ENCODE results near the gene AMPD3.
"Not testable (repeated sequence)": the region's sequence is repeated elsewhere in the genome, so short reads cannot be mapped to it uniquely, and the experiment has no call there.

The AMPD3 gene

DNA sequence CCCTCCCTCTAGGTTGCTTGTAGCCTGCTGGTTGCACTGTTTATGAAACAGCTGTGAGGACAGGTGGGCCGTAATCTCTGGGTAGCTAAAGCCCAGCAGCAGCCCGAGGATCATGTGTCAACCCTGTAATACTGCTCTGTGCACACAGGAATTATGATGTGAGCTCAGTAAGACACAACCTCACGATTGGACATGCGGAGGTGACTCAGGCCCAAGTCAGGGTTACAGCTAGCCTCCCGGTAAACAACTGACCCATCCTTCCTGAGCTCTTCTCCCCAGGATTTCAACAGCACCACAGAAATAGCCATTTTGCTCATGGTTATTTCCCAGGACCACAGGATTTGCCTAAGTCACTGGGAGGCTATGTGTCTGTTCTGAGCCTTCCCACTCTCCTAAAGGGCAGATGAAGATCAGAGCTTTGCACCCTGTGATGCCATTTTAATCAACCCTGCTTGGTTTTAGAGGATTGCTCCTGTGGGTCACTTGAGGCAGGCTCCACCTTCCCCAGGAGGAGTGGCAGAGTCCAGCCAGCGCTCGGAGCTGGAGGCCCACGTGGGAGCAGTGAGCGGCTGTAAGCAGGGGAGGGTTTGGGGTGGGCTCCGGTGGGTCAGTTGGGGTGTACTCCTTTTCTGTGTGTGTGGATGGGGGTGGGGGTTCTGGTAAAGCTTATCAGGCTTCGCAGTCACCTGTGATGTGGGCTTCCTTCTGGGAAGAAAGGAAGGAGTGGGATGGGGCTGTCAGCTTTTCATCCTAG, at the start of gene AMPD3:
AMPD3 (plus strand) TSS at position 387 of the 754 bp plus-strand sequence. CDS start 6,256 bp downstream, outside the sequence.
- peak; percentile 60 for DNase-seq

GRCh38 chr11:10405865-10406592, 49.0 kb upstream of the AMPD3 start:
- DNase-seq, result peak; percentile 87

DNA sequence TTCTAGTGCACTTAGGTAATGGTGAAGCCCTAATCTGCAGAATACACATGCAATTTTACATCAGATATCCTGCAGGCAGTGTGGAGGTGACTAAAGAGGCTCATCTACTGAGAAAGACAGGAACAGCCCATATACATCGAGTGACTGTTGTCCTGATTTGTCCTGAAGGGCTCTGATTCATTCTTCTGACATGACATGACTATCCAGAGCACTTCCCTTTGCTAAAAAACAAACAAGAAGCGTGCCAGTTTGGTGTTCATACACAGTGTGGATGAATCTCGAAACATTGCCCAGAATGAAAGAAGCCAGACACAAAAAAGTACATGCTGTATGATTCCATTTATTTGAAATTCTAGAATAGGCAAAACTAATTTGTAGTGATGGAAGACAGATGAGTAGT, 48.0 kb upstream of the AMPD3 start:
- no peak for DNase-seq

- no peak for DNase-seq
These were observed 47.0 kb upstream of the AMPD3 start for GRCh38 chr11:10407749-10408685.

GRCh38 chr11:10409207-10409661, 45.8 kb upstream of the AMPD3 start:
- no peak for DNase-seq

- no peak for DNase-seq
These were observed 44.8 kb upstream of the AMPD3 start for GRCh38 chr11:10410106-10410843.

DNA sequence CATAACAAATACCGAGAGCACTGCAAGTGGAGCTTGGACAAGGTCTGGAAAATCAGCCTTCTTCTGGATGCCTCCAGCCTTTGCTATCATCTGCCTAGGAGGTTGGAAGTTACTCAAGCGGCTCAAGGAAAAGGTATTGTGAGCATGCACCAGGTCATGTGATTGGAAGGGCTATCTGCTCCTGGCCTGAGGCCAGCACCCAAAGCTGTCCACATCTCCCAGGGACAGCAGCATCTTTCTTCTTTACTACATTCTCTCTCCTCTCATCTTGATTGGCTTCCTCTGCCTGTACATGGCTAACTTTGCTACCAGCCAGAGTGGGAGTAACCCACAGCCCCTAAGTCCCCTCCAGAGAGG, 44.2 kb upstream of the AMPD3 start:
- DNase-seq, result no peak

- DNase-seq, result no peak
These were observed 42.8 kb upstream of the AMPD3 start for GRCh38 chr11:10412266-10412665.

DNA sequence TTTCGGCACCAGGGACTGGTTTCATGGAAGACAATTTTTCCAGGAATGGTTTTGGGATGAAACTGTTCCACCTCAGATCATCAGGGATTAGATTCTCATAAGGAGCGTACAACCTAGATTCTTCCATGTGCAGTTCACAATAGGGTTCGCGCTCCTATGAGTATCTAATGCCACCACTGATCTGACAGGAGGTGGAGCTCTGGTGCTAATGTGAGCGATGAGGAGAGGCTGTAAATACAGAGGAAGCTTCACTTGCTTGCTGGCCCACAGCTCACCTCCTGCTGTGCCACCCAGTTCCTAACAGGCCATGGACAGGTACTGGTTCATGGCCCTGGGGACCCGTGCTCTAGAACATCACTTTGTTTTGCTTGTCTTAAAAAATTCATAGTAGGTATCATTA, 41.8 kb upstream of the AMPD3 start:
- peak; percentile 18 for DNase-seq

GRCh38 chr11:10414181-10414580, 40.9 kb upstream of the AMPD3 start:
- no peak for DNase-seq

DNA sequence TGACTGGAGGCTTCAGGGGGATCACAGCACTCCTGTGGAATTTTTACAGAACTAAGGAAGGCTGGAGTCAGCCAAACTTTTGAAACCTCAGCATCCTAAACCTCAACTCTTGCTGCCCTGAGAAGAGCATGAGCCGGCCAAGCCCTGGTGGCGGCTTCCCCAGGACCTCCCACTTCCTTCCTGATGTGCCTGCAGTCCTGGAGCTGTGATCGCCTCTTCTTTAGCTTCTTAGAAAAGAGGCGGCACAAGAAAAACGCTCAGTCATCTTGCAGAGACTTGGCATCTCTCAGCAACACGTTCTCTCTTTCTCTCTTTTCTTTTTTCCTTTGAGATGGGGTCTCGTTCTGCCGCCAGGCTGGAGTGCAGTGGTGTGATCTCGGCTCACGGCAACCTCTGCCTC, 40.4 kb upstream of the AMPD3 start:
- no peak for DNase-seq

GRCh38 chr11:10415817-10416392, 39.2 kb upstream of the AMPD3 start:
- no peak for DNase-seq

DNA sequence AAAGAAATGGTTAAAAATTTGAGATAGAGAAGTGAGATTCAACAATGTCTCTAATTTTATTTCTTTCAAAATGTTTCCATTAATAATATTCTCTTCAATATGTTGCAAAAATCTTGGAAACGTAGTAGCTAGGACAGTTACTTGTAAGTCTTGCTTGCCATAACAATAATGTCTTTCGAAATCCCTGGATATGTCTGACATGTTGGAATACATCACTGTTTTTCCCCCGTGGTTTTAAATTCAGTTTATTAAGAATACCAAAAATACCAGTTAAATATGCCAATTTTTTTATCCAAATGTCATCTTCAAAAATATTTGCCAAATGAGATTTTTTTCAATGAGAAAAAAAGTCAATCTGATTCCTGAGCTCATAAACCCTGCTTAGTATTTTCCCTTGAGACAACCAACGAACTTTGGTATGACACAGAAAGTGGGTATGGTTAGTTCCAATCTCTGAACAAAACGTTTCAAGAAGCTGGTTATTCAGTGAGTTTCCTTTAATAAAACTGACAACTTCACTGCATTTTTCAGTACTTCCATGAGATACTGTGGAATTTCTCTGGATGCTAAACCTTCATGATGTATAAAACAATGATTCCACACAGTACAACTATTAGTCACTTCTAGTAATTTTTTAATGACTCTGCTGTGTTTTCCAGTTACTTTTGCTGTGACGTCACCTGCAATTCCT, 36.7 kb upstream of the AMPD3 start:
- DNase-seq, result no peak

- no peak for DNase-seq
These were observed 36.1 kb upstream of the AMPD3 start for GRCh38 chr11:10418950-10419310.

GRCh38 chr11:10426475-10426874, 28.6 kb upstream of the AMPD3 start:
- DNase-seq, result no peak

DNA sequence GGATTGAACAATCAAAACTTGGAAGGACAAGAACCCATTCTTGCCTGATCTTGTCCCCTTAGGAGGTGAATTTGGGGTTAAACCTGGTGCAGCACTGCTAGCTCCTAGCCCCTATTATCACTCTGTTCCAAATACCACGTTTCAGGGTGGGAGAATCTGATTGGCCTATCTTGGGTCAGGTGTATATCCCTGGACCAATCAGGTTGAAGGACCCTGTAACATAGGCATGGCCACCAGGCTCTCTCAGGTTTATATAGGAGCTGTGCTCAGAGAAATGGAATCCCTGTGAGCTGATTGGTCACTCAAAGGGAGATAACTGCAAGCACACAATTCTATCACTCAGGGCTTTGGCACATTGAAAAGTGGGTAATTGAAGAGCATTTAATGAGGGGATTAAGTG, 26.6 kb upstream of the AMPD3 start:
- no peak for DNase-seq

GRCh38 chr11:10429526-10429925, 25.5 kb upstream of the AMPD3 start:
- DNase-seq, result no peak

DNA sequence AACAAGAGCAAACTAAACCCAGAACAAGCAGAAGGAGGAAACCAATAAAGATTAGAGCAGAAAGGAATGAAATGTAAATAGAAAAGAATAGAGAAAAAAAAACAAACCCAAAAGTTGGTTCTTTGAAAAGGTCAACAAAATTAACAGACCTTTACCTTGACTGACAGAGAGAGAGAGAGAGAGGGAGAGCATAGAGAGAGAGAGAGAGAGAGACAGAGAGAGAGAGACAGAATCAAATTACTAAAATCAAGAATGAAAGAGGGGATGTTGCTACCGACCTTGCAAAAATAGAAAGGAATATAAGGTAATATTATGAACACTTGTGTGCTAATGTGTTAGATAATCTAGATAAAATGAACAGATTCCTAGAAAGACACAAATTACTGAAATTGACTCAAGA, 22.6 kb upstream of the AMPD3 start:
- no peak for DNase-seq

DNA sequence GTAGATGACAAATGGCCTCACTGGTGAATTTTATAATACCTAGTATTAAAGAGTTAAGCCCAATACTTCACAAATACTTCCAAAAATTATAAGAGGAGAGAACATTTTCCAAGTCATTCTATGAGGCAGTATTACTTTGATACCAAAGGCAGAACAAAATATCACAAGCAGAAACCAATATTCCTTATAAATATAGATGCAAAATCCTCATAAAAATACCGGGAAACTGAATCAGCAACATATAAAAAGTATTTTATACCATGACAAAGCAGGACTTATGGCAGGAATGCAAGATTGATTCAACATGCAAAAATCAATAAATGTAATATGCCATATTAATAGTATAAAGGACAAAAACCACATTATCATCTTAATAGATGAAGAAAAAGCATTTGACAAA, 22.1 kb upstream of the AMPD3 start:
- no peak for DNase-seq

GRCh38 chr11:10436224-10436623, 18.8 kb upstream of the AMPD3 start:
- no peak for DNase-seq

DNA sequence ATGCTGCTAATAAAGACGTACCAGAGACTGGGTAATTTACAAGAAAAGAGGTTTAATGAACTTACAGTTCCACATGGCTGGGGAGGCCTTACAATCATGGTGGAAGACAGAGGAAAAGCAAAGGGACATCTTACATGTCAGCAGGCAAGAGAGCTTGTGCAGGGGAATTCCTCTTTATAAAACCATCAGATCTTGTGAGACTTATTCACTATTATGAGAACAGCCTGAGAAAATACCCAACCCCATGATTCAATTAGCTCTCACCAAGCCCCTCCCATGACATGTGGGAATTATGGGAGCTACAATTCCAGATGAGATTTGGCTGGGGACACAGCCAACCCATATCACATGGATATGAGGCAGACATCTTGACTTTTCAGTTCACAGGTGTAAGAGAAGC, 18.4 kb upstream of the AMPD3 start:
- DNase-seq, result not testable (repeated sequence)

DNA sequence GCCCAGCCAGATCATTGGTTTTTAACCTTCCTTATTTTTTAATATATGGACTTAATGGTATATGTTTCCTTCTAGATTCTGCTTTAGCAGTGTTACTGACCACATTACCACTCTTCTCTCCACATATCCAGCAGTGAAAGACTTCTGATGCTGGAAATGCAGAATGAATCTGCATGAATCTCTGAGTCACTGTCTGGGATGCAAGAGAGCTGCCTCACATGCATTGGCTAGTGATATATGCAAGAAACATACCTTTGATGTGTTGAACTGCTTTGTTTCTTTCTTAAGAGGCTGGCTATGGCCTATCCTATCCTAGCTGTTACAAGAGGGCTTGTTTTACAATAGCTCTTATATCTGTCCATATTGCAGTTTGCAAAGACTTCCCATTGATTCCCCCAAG, 16.6 kb upstream of the AMPD3 start:
- no peak for DNase-seq
